ENCODE data around the gene ARL6IP5.

DNA sequence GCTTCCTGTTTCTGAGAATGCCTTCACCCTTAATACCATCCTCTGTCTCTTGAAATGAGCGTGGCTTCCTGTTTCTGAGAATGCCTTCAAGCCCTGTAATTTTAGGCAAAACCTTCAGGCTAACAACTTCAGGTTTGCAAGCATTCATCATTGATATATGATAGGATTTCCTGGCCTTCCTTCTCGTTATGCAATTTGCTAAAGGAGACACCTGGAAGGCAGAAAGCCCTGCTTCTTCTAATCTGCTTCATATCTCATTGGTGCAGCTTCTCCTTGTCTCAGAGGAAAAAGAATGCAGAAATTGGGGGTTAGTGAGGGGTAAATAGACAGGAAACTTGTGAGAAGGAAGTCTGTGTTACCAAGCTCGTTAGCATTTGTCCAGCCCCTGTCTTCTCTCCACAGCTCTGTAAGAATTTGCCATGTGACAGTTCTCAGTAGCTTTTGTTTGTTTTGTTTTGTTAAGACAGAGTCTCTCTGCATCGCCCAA, 7.3 kb downstream of the ARL6IP5 start:
- TF ChIP-seq, protein P1, sequence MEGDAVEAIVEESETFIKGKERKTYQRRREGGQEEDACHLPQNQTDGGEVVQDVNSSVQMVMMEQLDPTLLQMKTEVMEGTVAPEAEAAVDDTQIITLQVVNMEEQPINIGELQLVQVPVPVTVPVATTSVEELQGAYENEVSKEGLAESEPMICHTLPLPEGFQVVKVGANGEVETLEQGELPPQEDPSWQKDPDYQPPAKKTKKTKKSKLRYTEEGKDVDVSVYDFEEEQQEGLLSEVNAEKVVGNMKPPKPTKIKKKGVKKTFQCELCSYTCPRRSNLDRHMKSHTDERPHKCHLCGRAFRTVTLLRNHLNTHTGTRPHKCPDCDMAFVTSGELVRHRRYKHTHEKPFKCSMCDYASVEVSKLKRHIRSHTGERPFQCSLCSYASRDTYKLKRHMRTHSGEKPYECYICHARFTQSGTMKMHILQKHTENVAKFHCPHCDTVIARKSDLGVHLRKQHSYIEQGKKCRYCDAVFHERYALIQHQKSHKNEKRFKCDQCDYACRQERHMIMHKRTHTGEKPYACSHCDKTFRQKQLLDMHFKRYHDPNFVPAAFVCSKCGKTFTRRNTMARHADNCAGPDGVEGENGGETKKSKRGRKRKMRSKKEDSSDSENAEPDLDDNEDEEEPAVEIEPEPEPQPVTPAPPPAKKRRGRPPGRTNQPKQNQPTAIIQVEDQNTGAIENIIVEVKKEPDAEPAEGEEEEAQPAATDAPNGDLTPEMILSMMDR (IDR thresholded peaks at IDR 0.05; ENCODE audit: low read depth, low read length, missing input control), result no peak
- TF ChIP-seq GABPA (IDR thresholded peaks at IDR 0.05 in 1 of 2, conservative IDR thresholded peaks at IDR 0.05 in 1 of 2), result no peak
- TF ChIP-seq, protein P2, sequence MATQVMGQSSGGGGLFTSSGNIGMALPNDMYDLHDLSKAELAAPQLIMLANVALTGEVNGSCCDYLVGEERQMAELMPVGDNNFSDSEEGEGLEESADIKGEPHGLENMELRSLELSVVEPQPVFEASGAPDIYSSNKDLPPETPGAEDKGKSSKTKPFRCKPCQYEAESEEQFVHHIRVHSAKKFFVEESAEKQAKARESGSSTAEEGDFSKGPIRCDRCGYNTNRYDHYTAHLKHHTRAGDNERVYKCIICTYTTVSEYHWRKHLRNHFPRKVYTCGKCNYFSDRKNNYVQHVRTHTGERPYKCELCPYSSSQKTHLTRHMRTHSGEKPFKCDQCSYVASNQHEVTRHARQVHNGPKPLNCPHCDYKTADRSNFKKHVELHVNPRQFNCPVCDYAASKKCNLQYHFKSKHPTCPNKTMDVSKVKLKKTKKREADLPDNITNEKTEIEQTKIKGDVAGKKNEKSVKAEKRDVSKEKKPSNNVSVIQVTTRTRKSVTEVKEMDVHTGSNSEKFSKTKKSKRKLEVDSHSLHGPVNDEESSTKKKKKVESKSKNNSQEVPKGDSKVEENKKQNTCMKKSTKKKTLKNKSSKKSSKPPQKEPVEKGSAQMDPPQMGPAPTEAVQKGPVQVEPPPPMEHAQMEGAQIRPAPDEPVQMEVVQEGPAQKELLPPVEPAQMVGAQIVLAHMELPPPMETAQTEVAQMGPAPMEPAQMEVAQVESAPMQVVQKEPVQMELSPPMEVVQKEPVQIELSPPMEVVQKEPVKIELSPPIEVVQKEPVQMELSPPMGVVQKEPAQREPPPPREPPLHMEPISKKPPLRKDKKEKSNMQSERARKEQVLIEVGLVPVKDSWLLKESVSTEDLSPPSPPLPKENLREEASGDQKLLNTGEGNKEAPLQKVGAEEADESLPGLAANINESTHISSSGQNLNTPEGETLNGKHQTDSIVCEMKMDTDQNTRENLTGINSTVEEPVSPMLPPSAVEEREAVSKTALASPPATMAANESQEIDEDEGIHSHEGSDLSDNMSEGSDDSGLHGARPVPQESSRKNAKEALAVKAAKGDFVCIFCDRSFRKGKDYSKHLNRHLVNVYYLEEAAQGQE (IDR thresholded peaks at IDR 0.05), result no peak
- TF ChIP-seq, protein P3, sequence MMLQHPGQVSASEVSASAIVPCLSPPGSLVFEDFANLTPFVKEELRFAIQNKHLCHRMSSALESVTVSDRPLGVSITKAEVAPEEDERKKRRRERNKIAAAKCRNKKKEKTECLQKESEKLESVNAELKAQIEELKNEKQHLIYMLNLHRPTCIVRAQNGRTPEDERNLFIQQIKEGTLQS (IDR thresholded peaks at IDR 0.05), result no peak
